Measurements from ENCODE around the gene ALG12. TPM values are rescaled to one million over a fixed set of nuclear protein-coding genes. Genes with fewer than 3 reads are reported as not detected.

The ALG12 gene
- total and polyA plus RNA-seq, 2 of the 13 experiments (the other 11 are each of a cell fraction or from before 2014, with no cell fraction given): 7.8 to 15.8 TPM

DNA sequence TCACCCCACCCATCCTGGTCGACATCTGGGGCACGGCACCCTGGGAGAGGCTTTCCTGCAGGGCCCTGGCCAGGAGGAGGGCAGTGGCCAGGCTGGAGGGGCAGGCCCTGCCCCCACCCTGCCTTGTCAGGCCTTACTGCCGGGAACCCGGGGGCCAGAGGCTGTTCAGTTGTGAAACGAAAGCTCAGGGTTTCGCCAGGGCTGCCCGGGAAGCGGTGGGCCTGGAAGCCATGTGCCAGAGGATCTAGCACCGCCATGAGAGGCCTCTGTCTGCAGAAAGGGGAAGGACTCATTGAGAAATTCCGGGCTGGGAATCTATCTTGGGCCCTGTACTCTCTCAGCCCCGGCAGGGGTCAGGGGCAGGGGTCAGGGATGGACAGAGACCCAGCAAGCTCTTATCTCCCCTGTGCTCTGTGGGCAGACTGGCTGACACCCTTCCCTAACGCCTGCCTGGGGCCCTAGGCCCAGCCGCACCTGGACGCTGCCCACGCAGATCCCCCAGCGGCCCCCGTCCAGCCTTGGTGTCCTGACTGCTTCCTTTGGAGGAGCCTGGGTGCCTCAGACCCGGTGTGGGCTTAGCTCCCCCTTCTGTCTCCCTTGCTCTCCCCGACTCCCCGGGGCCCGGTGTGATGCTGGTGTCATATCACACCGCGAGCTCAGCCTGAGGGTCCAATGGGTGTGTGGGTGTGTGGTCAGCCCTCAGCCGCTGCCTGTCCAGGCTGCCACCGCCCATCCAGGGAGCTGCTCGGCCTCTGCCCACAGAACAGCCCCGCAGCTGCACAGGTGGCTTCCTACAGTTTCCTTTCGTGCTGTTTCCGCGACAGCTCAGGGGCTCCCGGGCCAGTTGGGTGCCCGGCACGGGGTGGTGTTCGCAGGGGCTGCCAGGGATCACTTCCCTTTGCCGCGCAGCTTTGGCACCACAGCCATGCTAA lies 48.8 kb upstream of the ALG12 start (continued):
- TF ChIP-seq, protein P1, sequence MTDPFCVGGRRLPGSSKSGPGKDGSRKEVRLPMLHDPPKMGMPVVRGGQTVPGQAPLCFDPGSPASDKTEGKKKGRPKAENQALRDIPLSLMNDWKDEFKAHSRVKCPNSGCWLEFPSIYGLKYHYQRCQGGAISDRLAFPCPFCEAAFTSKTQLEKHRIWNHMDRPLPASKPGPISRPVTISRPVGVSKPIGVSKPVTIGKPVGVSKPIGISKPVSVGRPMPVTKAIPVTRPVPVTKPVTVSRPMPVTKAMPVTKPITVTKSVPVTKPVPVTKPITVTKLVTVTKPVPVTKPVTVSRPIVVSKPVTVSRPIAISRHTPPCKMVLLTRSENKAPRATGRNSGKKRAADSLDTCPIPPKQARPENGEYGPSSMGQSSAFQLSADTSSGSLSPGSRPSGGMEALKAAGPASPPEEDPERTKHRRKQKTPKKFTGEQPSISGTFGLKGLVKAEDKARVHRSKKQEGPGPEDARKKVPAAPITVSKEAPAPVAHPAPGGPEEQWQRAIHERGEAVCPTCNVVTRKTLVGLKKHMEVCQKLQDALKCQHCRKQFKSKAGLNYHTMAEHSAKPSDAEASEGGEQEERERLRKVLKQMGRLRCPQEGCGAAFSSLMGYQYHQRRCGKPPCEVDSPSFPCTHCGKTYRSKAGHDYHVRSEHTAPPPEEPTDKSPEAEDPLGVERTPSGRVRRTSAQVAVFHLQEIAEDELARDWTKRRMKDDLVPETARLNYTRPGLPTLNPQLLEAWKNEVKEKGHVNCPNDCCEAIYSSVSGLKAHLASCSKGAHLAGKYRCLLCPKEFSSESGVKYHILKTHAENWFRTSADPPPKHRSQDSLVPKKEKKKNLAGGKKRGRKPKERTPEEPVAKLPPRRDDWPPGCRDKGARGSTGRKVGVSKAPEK (CRISPR knock-in tag; IDR thresholded peaks at IDR 0.05; ENCODE audit: borderline replicate concordance): no peak
- TF ChIP-seq FOSL1 (CRISPR knock-in tag; IDR thresholded peaks at IDR 0.05; ENCODE audit: borderline replicate concordance) (no peak), RFX3 (CRISPR knock-in tag; IDR thresholded peaks at IDR 0.05) (no peak), PCBP1 (IDR thresholded peaks at IDR 0.05; ENCODE audit: borderline replicate concordance, low read depth, low read length) (peak; percentile 77; the same call in 1 of the 2 replicates), ZNF256 (CRISPR knock-in tag; conservative IDR thresholded peaks at IDR 0.05) (no peak), STAG1 (CRISPR knock-in tag; IDR thresholded peaks at IDR 0.05) (peak; percentile 34; the same call in 1 of the 2 replicates), CAMTA2 (CRISPR knock-in tag; IDR thresholded peaks at IDR 0.05; ENCODE audit: borderline replicate concordance) (no peak), ZSCAN25 (CRISPR knock-in tag; IDR thresholded peaks at IDR 0.05) (no peak), CCDC6 (CRISPR knock-in tag; IDR thresholded peaks at IDR 0.05) (peak; percentile 45; the same call in 1 of the 2 replicates), ZNF253 (CRISPR knock-in tag; IDR thresholded peaks at IDR 0.05; ENCODE audit: borderline replicate concordance) (no peak), RELA (CRISPR knock-in tag; IDR thresholded peaks at IDR 0.05) (no peak), HNRNPUL1 (IDR thresholded peaks at IDR 0.05; ENCODE audit: low read depth, low read length) (no peak), DNMT3B (CRISPR knock-in tag; conservative IDR thresholded peaks at IDR 0.05) (no peak), RAD51 (IDR thresholded peaks at IDR 0.05; ENCODE audit: borderline replicate concordance) (no peak), ZNF30 (CRISPR knock-in tag; IDR thresholded peaks at IDR 0.05) (no peak), PTBP1 (IDR thresholded peaks at IDR 0.05; ENCODE audit: low read depth, low read length, poor library complexity, severe bottlenecking) (no peak), ZNF772 (CRISPR knock-in tag; IDR thresholded peaks at IDR 0.05) (no peak; the same call in 1 of the 2 replicates), RARA (CRISPR knock-in tag; IDR thresholded peaks at IDR 0.05) (peak; percentile 60; the same call in 1 of the 2 replicates), GATAD2A (CRISPR knock-in tag; IDR thresholded peaks at IDR 0.05) (peak; percentile 17; the same call in 1 of the 2 replicates), CC2D1A (CRISPR knock-in tag; IDR thresholded peaks at IDR 0.05) (no peak), ATF7-NPFF (CRISPR knock-in tag; IDR thresholded peaks at IDR 0.05; ENCODE audit: low read depth) (peak; percentile 18; the same call in 1 of the 2 replicates)
- TF ChIP-seq, protein P2, sequence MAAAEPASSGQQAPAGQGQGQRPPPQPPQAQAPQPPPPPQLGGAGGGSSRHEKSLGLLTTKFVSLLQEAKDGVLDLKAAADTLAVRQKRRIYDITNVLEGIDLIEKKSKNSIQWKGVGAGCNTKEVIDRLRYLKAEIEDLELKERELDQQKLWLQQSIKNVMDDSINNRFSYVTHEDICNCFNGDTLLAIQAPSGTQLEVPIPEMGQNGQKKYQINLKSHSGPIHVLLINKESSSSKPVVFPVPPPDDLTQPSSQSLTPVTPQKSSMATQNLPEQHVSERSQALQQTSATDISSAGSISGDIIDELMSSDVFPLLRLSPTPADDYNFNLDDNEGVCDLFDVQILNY (CRISPR knock-in tag; conservative IDR thresholded peaks at IDR 0.05): no peak
- TF ChIP-seq, protein P3, sequence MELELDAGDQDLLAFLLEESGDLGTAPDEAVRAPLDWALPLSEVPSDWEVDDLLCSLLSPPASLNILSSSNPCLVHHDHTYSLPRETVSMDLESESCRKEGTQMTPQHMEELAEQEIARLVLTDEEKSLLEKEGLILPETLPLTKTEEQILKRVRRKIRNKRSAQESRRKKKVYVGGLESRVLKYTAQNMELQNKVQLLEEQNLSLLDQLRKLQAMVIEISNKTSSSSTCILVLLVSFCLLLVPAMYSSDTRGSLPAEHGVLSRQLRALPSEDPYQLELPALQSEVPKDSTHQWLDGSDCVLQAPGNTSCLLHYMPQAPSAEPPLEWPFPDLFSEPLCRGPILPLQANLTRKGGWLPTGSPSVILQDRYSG (CRISPR knock-in tag; IDR thresholded peaks at IDR 0.05): no peak
- TF ChIP-seq, protein P4, sequence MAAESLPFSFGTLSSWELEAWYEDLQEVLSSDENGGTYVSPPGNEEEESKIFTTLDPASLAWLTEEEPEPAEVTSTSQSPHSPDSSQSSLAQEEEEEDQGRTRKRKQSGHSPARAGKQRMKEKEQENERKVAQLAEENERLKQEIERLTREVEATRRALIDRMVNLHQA (CRISPR knock-in tag; IDR thresholded peaks at IDR 0.05): no peak
- TF ChIP-seq, protein P5, sequence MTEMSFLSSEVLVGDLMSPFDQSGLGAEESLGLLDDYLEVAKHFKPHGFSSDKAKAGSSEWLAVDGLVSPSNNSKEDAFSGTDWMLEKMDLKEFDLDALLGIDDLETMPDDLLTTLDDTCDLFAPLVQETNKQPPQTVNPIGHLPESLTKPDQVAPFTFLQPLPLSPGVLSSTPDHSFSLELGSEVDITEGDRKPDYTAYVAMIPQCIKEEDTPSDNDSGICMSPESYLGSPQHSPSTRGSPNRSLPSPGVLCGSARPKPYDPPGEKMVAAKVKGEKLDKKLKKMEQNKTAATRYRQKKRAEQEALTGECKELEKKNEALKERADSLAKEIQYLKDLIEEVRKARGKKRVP (CRISPR knock-in tag; IDR thresholded peaks at IDR 0.05): peak in 1 of 2 experiments; percentile 78; a peak in 1 of 4 replicates
